NCI-H1436 treated with DMSO at 0.1 percent for 48 hours (cell line): ENCODE results near the gene ZNF771.

Experiments used
- DNase-seq: peaks from one replicate; lab custom pipeline; 2025; lab: John Stamatoyannopoulos, UW

Gene ZNF771

GRCh38 chr16:30407102-30407803, at the start of gene ZNF771:
Gene ZNF771, plus strand, starts transcription at chr16:30407606. Its CDS starts 448 bp downstream, at chr16:30408054.
- peak; percentile 43 for DNase-seq

DNA sequence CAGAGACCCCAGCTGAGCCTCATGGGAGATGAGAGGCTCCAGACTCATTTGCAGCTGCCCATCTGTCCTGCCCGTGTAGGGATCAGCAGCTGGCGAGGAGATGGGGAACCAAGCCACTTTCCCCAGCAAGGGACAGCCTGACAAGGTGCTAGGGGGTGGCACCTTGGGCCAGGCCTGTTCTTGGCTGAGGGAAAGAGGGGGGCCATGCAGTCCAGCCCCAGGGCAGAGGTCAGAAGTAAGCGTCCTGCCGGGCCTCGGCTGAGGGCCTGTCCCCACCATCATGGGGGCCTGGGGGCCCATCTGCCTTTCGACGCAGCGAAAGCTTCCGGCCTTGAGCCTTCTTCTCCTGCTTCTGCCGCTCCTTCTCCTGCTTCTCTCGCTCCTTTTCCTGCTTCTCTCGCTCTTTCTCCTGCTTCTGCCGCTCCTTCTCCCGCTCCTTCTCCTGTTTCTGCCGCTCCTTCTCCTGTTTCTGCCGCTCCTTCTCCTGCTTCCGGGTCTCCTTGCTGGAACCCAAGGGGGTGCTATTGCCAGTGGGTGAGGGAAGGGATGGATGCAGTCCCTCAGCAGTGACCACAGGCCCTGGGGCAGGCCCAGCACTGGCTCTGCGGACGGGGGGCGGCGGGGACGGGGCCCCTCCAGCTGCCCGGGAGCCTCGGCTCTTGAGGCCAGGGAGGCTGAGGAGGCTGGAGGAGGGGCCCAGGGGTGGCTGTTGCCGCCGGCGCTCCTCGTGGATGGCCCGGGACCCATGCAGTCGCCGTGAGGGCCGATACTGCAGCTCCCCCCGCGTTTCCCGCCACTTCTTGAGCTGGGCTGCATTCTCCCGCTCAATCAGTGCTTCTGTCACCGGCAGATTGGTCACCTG, 49.5 kb upstream of the ZNF771 start:
- DNase-seq, result no peak

DNA sequence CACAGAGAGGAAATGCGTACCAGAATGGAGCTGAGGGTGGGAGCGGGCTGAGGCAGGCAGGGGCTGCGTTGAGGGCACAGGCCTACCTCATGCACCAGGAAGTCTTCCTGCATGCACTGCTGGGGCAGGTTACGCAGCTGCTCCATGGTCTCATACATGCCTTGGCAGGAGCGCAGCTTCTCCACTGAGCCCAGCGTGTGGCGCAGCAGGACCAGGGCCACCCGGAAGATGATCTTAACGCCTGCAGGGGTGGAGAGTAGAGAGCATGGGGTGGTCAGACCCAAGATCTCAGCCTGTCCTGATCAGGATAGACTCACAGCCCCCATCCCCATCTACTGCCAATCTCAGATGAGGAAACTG, 48.8 kb upstream of the ZNF771 start:
- no peak for DNase-seq

DNA sequence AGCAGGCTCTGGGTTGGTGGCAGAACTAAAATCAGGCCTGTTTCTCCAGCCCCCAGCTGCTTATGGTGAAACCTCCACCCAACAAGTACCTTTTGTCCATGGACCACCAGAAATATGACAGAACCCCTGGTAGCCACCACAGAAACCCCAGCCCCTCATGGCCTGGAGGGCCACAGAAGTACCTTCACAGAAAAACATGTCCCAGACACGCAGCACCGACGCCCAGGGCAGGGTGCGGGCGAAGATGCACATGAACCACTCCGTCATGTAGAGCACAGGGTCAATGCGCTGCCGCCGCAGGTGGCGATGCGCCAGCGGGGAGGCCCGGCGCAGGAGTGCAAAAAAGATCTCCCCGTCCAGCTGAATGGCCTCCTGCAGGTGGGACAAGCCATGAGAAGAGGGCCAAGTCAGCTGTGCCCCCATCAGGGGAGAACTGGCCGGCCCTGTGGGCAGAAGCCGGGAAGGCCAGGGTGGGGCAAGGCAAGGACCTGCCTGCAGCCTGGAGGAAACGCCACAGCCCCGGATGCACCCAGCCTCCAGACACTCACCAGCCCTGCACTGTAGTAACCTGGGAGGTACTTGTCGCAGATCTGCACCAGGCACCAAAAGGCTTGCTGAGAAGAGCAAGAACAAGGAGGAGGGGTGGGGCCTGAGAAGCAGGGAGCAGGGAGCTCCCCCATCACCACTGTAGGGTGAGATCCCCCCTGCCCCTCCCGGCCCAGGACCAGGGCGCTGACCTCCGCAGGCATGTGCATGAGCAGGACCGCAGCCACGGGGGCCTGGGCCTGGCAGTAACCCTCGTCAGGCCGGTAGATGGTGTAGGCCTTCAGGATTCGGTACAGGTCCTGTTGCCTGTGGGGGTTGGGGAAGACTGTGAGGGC, 48.2 kb upstream of the ZNF771 start:
- no peak for DNase-seq

GRCh38 chr16:30359871-30360170, 47.6 kb upstream of the ZNF771 start:
- no peak for DNase-seq

- DNase-seq, result no peak
These were observed 46.2 kb upstream of the ZNF771 start for GRCh38 chr16:30361180-30361579.

DNA sequence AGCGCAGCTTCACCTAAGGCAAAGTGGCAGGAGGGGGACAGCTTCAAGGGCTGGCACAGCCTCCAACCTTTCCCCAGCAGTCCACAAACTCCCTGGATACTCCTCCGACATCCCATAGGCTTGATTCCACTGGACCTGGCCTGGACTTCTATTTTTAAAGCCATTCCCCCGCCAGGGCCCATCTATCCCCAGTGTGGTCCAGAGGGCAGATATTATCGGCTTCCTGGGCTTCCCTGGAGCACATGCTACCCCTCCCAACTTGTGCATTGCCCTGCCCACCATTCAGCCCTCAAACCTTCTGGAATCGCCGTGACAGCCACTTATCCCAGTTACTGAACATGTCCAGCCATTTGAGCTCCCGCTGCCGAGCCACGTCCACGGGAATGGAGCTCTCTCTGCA, 42.2 kb upstream of the ZNF771 start:
- no peak for DNase-seq

DNA sequence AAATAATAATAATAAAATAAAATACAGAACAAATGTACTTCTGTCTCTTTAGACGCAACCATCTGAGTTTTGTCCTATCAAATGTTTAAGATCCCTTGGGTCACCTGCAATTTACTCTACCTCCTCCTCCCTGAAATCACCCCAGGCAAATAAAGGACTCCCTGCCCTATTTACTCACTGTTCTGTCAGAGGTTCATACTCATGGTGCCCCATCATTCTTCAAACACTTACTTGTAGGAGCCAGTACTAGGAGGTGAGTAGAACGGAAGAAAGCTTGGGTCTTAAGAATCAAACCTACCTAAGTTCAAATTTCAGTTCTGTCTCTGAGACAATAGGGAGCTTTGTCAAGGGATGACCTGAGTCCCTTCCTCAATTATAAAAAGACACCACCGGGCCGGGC, 40.9 kb upstream of the ZNF771 start:
- DNase-seq, result no peak

GRCh38 chr16:30367349-30368009, 39.9 kb upstream of the ZNF771 start:
- DNase-seq, result no peak

DNA sequence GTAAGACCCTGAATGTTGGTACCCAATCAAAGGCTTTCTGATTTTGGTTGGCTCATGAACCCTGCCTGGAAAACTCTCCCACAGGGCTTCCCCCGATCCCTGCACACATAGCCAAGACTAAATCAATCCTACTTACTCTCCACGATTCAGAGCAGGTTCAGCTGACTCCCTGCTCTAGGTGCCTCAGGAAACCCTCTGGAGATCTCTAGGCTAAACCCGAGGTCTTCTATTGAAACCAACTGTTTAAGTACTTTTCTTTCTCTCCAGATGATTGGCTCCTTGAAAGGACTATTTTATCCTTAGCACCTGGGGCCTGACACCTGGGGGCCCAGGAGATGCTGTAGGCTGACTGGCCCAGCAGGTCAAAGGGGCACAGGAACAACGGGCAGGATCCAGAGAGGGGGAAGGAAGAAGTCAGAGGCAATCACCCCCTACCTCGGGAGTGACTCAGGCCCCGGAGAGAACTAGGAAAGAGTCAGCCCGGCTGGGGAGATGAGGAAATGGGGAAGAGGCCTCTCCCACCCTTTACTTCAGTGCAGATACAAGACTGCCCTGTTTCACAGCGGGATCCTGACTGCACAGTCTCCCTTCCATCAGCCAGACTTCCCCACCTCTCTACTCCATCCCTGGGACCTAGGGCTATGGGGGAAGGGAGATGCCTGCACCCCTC, 39.1 kb upstream of the ZNF771 start:
- DNase-seq, result no peak

DNA sequence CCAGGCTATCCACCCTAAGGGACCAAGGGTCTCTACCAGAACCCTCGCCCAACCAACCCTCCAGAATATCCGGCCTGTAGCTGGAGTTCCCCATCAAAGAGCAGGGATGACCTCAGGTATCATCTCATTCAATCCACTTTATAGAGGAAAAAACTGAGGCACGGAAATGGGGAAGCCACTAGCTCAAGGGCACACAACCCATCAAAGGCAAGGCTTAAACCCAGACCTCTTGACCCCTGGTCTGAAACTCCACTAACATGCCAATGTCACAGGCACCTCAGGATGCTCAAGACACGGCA, 38.7 kb upstream of the ZNF771 start:
- DNase-seq, result no peak

- no peak for DNase-seq
These were observed 38.1 kb upstream of the ZNF771 start for GRCh38 chr16:30369091-30369937.

- DNase-seq, result no peak
These were observed 37.4 kb upstream of the ZNF771 start for GRCh38 chr16:30369938-30370455.

GRCh38 chr16:30370456-30371247, 36.8 kb upstream of the ZNF771 start, which contains the start of gene TBC1D10B:
Gene TBC1D10B, minus strand, starts transcription at chr16:30370494. Its CDS starts 311 bp downstream, at chr16:30370183.
- DNase-seq, result peak; percentile 100

GRCh38 chr16:30371248-30371816, 36.1 kb upstream of the ZNF771 start:
- no peak for DNase-seq

- no peak for DNase-seq
These were observed 35.2 kb upstream of the ZNF771 start for GRCh38 chr16:30372038-30372712.

- DNase-seq, result no peak
These were observed 34.7 kb upstream of the ZNF771 start for GRCh38 chr16:30372725-30373124.

- DNase-seq, result no peak
These were observed 32.9 kb upstream of the ZNF771 start, which contains the start of gene MYL11 for GRCh38 chr16:30374538-30374937. Gene MYL11, plus strand, starts transcription at chr16:30374802. Its CDS starts 56 bp downstream, at chr16:30374858.

- DNase-seq, result no peak
These were observed 31.5 kb upstream of the ZNF771 start for GRCh38 chr16:30375864-30376263.
